DOHH2 (cell line): ENCODE measurements around the gene FAM124A.
"Not testable (repeated sequence)": the region's sequence is repeated elsewhere in the genome, so short reads cannot be mapped to it uniquely, and the experiment has no call there.

Experiments used
- H3F3A ChIP-seq: fragments of 200-600 bp; sonication (generic), shearing (Covaris generic); 2 replicates; pipeline ENCODE4 v1.6.0; 2016; ENCODE audit warnings: antibody characterized with exemption, mild to moderate bottlenecking; ENCODE audit not compliant: control insufficient read depth, insufficient read depth
- H3K27ac ChIP-seq: fragments of 200-600 bp; sonication (generic); 2 replicates; pipeline ENCODE4 v1.5.1; 2014; ENCODE audit warnings: low read depth, mild to moderate bottlenecking, low read length, moderate library complexity
- H3K27me3 ChIP-seq: fragments of 200-600 bp; sonication (generic); 2 replicates; pipeline ENCODE4 v1.6.1; 2014; ENCODE audit warnings: mild to moderate bottlenecking, low read length, mixed read lengths; ENCODE audit not compliant: control insufficient read depth
- H3K36me3 ChIP-seq: fragments of 200-600 bp; sonication (generic); 2 replicates; pipeline ENCODE4 v1.6.1; 2014; ENCODE audit warnings: mild to moderate bottlenecking, low read length, moderate library complexity, mixed read lengths; ENCODE audit not compliant: control insufficient read depth
- H3K4me1 ChIP-seq: fragments of 200-600 bp; sonication (generic); 2 replicates; pipeline ENCODE4 v1.6.1; 2014; ENCODE audit warnings: mild to moderate bottlenecking, low read length, mixed read lengths; ENCODE audit not compliant: control insufficient read depth
- H3K4me2 ChIP-seq: fragments of 200-600 bp; sonication (generic); 2 replicates; pipeline ENCODE4 v1.6.0; 2014; ENCODE audit warnings: mild to moderate bottlenecking, low read length, moderate library complexity
- H3K4me3 ChIP-seq: fragments of 200-600 bp; sonication (generic); 2 replicates; pipeline ENCODE4 v1.5.1; 2014; ENCODE audit warnings: mild to moderate bottlenecking, low read length, mixed read lengths
- H3K79me2 ChIP-seq: fragments of 200-600 bp; sonication (generic); 2 replicates; pipeline ENCODE4 v1.6.1; 2014; ENCODE audit warnings: mild to moderate bottlenecking, low read length, mixed read lengths; ENCODE audit not compliant: control insufficient read depth
- H3K9me2 ChIP-seq: fragments of 200-600 bp; sonication (generic); replicated peaks from 2 replicates; pipeline ENCODE4 v1.6.1; 2014; ENCODE audit warnings: mild to moderate bottlenecking, low read length, mixed read lengths; ENCODE audit not compliant: control insufficient read depth
- H3K9me3 ChIP-seq: fragments of 200-600 bp; sonication (generic); 2 replicates; pipeline ENCODE4 v1.6.1; 2014; ENCODE audit warnings: antibody characterized with exemption, low read length, mixed read lengths; ENCODE audit not compliant: control insufficient read depth, insufficient read depth
- H4K20me1 ChIP-seq: fragments of 200-600 bp; sonication (generic); 2 replicates; pipeline ENCODE4 v1.6.0; 2014; ENCODE audit warnings: low read depth, mild to moderate bottlenecking, antibody characterized with exemption, low read length, moderate library complexity; ENCODE audit not compliant: control insufficient read depth, insufficient read depth
- EZH2phosphoT487 ChIP-seq: fragments of 200-600 bp; sonication (generic); IDR thresholded peaks from 2 replicates; pipeline ENCODE4 v1.6.1; 2017; ENCODE audit warnings: borderline replicate concordance, mild to moderate bottlenecking, antibody characterized with exemption, low read length, moderate library complexity, mixed read lengths
- TF ChIP-seq, protein P1 (sequence below): fragments of 200-600 bp; sonication (generic); IDR thresholded peaks from one replicate; pipeline ENCODE4 v1.5.1; 2014; ENCODE audit warnings: antibody characterized with exemption, mild to moderate bottlenecking, low read depth, low read length; ENCODE audit not compliant: poor library complexity, severe bottlenecking

The FAM124A gene

DNA sequence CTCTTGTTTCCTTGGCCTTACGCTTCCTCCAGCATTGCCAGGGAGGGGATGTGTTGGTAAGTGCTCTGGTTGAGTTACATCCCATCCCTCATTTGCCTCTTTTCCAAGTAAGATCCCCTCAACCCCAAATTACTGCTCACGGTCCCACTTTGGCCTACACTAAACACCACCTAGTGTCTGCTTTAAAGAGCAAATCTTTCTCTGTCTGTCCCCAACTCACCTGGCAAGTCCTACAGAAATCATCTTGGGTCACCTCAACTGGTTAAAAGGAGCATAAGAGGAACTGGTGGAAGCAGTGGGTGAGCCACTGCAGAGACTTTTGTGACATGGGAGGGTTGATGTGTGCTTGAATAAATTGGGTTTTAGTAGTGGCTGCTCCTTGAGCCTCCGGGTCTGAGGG lies 62.1 kb downstream of the FAM124A start:
- H3K4me1 ChIP-seq, result no peaks in the 10 kb centered on the region
- H3K4me2 ChIP-seq, result no peak overlapping the region
- H3K4me3 ChIP-seq, result no peak overlapping the region
- no peaks in the 10 kb centered on the region for H3K9me3 ChIP-seq
- H3K36me3 ChIP-seq, result no peaks in the 10 kb centered on the region
- TF ChIP-seq, protein P1, sequence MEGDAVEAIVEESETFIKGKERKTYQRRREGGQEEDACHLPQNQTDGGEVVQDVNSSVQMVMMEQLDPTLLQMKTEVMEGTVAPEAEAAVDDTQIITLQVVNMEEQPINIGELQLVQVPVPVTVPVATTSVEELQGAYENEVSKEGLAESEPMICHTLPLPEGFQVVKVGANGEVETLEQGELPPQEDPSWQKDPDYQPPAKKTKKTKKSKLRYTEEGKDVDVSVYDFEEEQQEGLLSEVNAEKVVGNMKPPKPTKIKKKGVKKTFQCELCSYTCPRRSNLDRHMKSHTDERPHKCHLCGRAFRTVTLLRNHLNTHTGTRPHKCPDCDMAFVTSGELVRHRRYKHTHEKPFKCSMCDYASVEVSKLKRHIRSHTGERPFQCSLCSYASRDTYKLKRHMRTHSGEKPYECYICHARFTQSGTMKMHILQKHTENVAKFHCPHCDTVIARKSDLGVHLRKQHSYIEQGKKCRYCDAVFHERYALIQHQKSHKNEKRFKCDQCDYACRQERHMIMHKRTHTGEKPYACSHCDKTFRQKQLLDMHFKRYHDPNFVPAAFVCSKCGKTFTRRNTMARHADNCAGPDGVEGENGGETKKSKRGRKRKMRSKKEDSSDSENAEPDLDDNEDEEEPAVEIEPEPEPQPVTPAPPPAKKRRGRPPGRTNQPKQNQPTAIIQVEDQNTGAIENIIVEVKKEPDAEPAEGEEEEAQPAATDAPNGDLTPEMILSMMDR, result peak; percentile 10
- no peak for TF ChIP-seq EZH2phosphoT487
- H3K27me3 ChIP-seq, result peaks cover 4% of the 10 kb centered on the region
- no peak overlapping the region for H3K27ac ChIP-seq
- no peaks in the 10 kb centered on the region for H3K79me2 ChIP-seq
- no peaks in the 10 kb centered on the region for H3K9me2 ChIP-seq
- no peaks in the 10 kb centered on the region for H3F3A ChIP-seq
- no peaks in the 10 kb centered on the region for H4K20me1 ChIP-seq

GRCh38 chr13:51286135-51287002 lies 64.2 kb downstream of the FAM124A start:
- no peak overlapping the region for H3K4me3 ChIP-seq
- no peaks in the 10 kb centered on the region for H3K4me1 ChIP-seq
- no peak overlapping the region for H3K4me2 ChIP-seq
- H3K36me3 ChIP-seq, result no peaks in the 10 kb centered on the region
- no peaks in the 10 kb centered on the region for H3K9me2 ChIP-seq
- H3K27me3 ChIP-seq, result peaks cover 4% of the 10 kb centered on the region
- no peaks in the 10 kb centered on the region for H3K79me2 ChIP-seq
- no peak overlapping the region for H3K27ac ChIP-seq
- TF ChIP-seq, protein P1, result peak; percentile 84
- no peak for TF ChIP-seq EZH2phosphoT487
- H3F3A ChIP-seq, result no peaks in the 10 kb centered on the region
- H4K20me1 ChIP-seq, result no peaks in the 10 kb centered on the region
- no peaks in the 10 kb centered on the region for H3K9me3 ChIP-seq

DNA sequence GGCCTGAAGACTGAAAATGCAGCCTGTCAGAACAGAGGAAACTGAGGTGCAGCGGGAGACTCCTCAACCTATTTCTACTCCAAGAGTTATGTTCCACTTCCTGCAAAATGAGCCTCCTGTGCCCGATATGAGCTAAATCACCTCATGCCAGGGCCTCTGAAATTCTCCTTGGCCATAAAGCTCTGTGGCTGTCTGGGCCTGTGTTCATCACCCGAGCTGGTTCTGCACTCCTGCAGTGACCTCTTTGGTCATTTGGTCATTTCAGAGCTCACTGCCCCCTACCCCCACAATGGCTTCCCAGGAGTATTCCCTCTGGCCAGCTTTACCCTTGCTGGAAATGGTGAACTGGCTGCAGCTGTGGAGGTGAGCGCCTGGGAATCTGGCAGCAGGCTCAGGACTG lies 65.6 kb downstream of the FAM124A start:
- Histone ChIP-seq H3K27ac (no peak overlapping the region), H3F3A (no peaks in the 10 kb centered on the region), H4K20me1 (no peaks in the 10 kb centered on the region), H3K79me2 (no peaks in the 10 kb centered on the region), H3K36me3 (no peaks in the 10 kb centered on the region), H3K9me2 (no peaks in the 10 kb centered on the region), H3K4me1 (no peaks in the 10 kb centered on the region), H3K9me3 (no peaks in the 10 kb centered on the region), H3K4me2 (no peak overlapping the region), H3K27me3 (peaks cover 4% of the 10 kb centered on the region), H3K4me3 (no peak overlapping the region)
- no peak for TF ChIP-seq EZH2phosphoT487
- TF ChIP-seq, protein P1, result no peak

DNA sequence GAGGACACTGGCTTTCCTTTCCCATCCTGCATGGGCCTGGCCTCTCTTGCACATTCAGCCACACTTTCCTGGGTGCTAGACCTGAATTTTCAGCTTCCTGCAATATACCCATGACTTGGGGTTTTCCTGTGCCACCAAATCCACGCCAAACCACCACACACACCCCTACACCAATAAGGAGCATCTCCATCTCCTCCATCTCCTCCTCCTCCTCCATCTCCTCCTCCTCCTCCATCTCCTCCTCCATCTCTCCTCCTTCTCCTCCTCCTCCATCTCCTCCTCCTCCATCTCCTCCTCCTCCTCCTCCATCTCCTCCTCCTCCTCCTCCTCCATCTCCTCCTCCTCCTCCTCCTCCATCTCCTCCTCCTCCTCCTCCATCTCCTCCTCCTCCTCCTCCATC lies 66.1 kb downstream of the FAM124A start:
- H3K9me3 ChIP-seq, H3K36me3 ChIP-seq, H3F3A ChIP-seq, H3K79me2 ChIP-seq, H3K27ac ChIP-seq, H3K4me3 ChIP-seq, H3K27me3 ChIP-seq, H3K4me1 ChIP-seq, H3K4me2 ChIP-seq, H4K20me1 ChIP-seq, H3K9me2 ChIP-seq: not testable (repeated sequence)
